Endothelial cell of umbilical vein (primary cell): ENCODE data around the gene ANKRD34B. TPM values are rescaled to one million over a fixed set of nuclear protein-coding genes. Genes with fewer than 3 reads are reported as not detected.

Source experiments
- BruUV-seq: library from RNA; stranded (reverse); fragments of 400-500 nt; replicated peaks from 2 replicates; lab custom pipeline; 2021; lab: Mats Ljungman, UMichigan
- CTCF ChIA-PET: fragments of 300-600, 350-600 bp; sonication (Branson Sonifier 250); formaldehyde crosslinking; loops from one replicate; lab custom pipeline; 2021; ENCODE audit warnings: antibody characterized with exemption, inconsistent platforms; lab: Charles Lee
- POLR2A ChIA-PET: fragments of 300-600, 350-600 bp; sonication (Branson Sonifier 250); formaldehyde crosslinking; loops from one replicate; lab custom pipeline; 2021; ENCODE audit warnings: antibody characterized with exemption, inconsistent platforms; lab: Charles Lee
- DNase-seq: peaks from one replicate; pipeline ENCODE4 v3.0.0-alpha.2; 2011; ENCODE audit warnings: low read depth, low spot score
- FAIRE-seq: peaks from 2 replicates; lab custom pipeline; 2011; peaks lifted over from hg19 to GRCh38; lab: Jason Lieb, UNC
- H2AFZ ChIP-seq: 2 replicates; pipeline ENCODE4 v1.6.0; 2012; ENCODE audit warnings: low read depth, low read length, control low read depth, inconsistent platforms
- H3K27ac ChIP-seq: 2 replicates; pipeline ENCODE4 v1.5.1; 2011; ENCODE audit warnings: low read depth, mild to moderate bottlenecking, control low read depth, low read length, moderate library complexity; ENCODE audit not compliant: insufficient read depth
- H3K27me3 ChIP-seq, 2 experiments: 2 replicates each; pipeline versions ENCODE4 v1.6.0 to v1.6.1; 2011; ENCODE audit warnings: low read length in 2 of 2, mixed read lengths in 1 of 2; ENCODE audit not compliant: control insufficient read depth in 2 of 2, insufficient read depth in 2 of 2
- H3K36me3 ChIP-seq, 2 experiments: 2 replicates in 1 of 2; 3 replicates in 1 of 2; pipeline ENCODE4 v1.5.1; 2011; ENCODE audit warnings: low read length in 2 of 2, mild to moderate bottlenecking in 1 of 2, moderate library complexity in 1 of 2; ENCODE audit not compliant: control insufficient read depth in 2 of 2, insufficient read depth in 2 of 2; ENCODE audit errors: extremely low read depth in 1 of 2
- H3K4me1 ChIP-seq: 3 replicates; pipeline ENCODE4 v1.5.1; 2011; ENCODE audit warnings: mild to moderate bottlenecking, low read length; ENCODE audit not compliant: control insufficient read depth, insufficient read depth; ENCODE audit errors: extremely low read depth
- H3K4me2 ChIP-seq: 2 replicates; pipeline ENCODE4 v1.6.1; 2011; ENCODE audit warnings: low read length, control low read depth, mixed read lengths; ENCODE audit not compliant: insufficient read depth
- H3K4me3 ChIP-seq, 3 experiments: fragments of 200-600 bp in 1 of 3; sonication (generic), shearing (Covaris generic) in 1 of 3; replicated peaks in 1 of 3; 2 replicates each; pipeline ENCODE4 v1.5.1; 2011 to 2016; ENCODE audit warnings: control low read depth in 3 of 3, low read length in 3 of 3, mild to moderate bottlenecking in 2 of 3, inconsistent platforms in 1 of 3, low read depth in 1 of 3, moderate library complexity in 1 of 3; ENCODE audit not compliant: insufficient read depth in 1 of 3
- H3K79me2 ChIP-seq: 2 replicates; pipeline ENCODE4 v1.6.0; 2012; ENCODE audit warnings: low read length, inconsistent platforms; ENCODE audit not compliant: control insufficient read depth, insufficient read depth
- H3K9ac ChIP-seq: replicated peaks from 2 replicates; pipeline ENCODE3; 2011; ENCODE audit warnings: low read length, control low read depth; ENCODE audit not compliant: insufficient read depth; ENCODE audit errors: extremely low read depth
- H3K9me1 ChIP-seq: replicated peaks from 3 replicates; pipeline ENCODE4 v1.6.0; 2011; ENCODE audit warnings: mild to moderate bottlenecking, low read length; ENCODE audit not compliant: control insufficient read depth, insufficient read depth; ENCODE audit errors: extremely low read depth
- H3K9me3 ChIP-seq: replicated peaks from 2 replicates; pipeline ENCODE4 v1.5.1; 2012; ENCODE audit warnings: low read length, inconsistent platforms; ENCODE audit not compliant: control insufficient read depth, insufficient read depth
- H4K20me1 ChIP-seq: replicated peaks from 2 replicates; pipeline ENCODE3; 2011; ENCODE audit warnings: mild to moderate bottlenecking, low read length; ENCODE audit not compliant: control insufficient read depth, insufficient read depth; ENCODE audit errors: extremely low read depth
- EZH2 ChIP-seq: IDR thresholded peaks from 2 replicates; pipeline ENCODE4 v1.6.1; 2012; ENCODE audit warnings: borderline replicate concordance, low read depth, mild to moderate bottlenecking, moderate library complexity, low read length, inconsistent platforms; ENCODE audit not compliant: severe bottlenecking
- FOS ChIP-seq: IDR thresholded peaks from 2 replicates; pipeline ENCODE4 v1.6.1; 2011; ENCODE audit warnings: mild to moderate bottlenecking, low read length, moderate library complexity, borderline replicate concordance; ENCODE audit not compliant: insufficient read depth
- GATA2 ChIP-seq: IDR thresholded peaks from 2 replicates; pipeline ENCODE4 v1.7.0; 2011; ENCODE audit warnings: low read depth, mild to moderate bottlenecking, moderate library complexity, mixed read lengths, low read length; ENCODE audit not compliant: insufficient read length, insufficient read depth
- JUN ChIP-seq: IDR thresholded peaks from 2 replicates; pipeline ENCODE4 v1.6.1; 2011; ENCODE audit warnings: borderline replicate concordance, low read depth; ENCODE audit not compliant: insufficient read length, insufficient read depth
- MYC ChIP-seq: IDR thresholded peaks from one replicate; pipeline ENCODE4 v1.6.1; 2011; ENCODE audit warnings: mild to moderate bottlenecking, low read depth, low read length
- POLR2A ChIP-seq: IDR thresholded peaks from 2 replicates; pipeline ENCODE4 v1.6.1; 2012; ENCODE audit warnings: low read depth, mild to moderate bottlenecking, control low read depth, low read length
- POLR2AphosphoS5 ChIP-seq: IDR thresholded peaks from 2 replicates; pipeline ENCODE4 v1.6.1; 2012; ENCODE audit warnings: low read depth, mild to moderate bottlenecking, control low read depth, low read length, moderate library complexity; ENCODE audit not compliant: insufficient read depth
- dilution Hi-C: fragments of 300-500 bp; cut with MboI; formaldehyde crosslinking; loops from one replicate; pipeline ENCODE4 v1.15.0; 2019; ENCODE audit warnings: low sequenced_read_pairs; ENCODE audit not compliant: extremely low pct_ligation_motif_present
- intact Hi-C: fragments of 100-400 bp; cut with micrococcal nuclease; formaldehyde crosslinking; loops from one replicate; pipeline ENCODE4 v1.10.0; 2022
- polyA plus RNA-seq, 4 experiments: library from polyadenylated mRNA; depleted of rRNA in 3 of 4; stranded (reverse) in 3 of 4; unstranded in 1 of 4; fragments of >200 nt; gene quantifications; 2 replicates each; pipeline versions ENCODE4 v1.2.1 to v1.2.3, GENCODE V29; 2011 to 2012; ENCODE audit warnings: missing spikeins in 1 of 4
- total RNA-seq: library from RNA; stranded (reverse); gene quantifications from 2 replicates; pipeline ENCODE4 v1.2.3, GENCODE V29; 2021
- TF ChIP-seq, protein P1 (sequence below), 2 donors: IDR thresholded peaks; 1 replicate in 1 of 2; 2 replicates in 1 of 2; pipeline ENCODE4 v1.5.1; 2011; ENCODE audit warnings: low read length in 2 of 2, mild to moderate bottlenecking in 2 of 2, moderate library complexity in 2 of 2, control low read depth in 1 of 2, inconsistent platforms in 1 of 2, low read depth in 1 of 2; ENCODE audit not compliant: insufficient read depth in 1 of 2; ENCODE audit errors: extremely low read depth in 1 of 2
- TF ChIP-seq, protein P2 (sequence below): IDR thresholded peaks from 2 replicates; pipeline ENCODE4 v1.6.1; 2011; ENCODE audit not compliant: insufficient read depth, insufficient read length

The ANKRD34B gene
- total and polyA plus RNA-seq, 2 donors (not counting 3 experiments of a cell fraction or from before 2014, with no cell fraction given) = not detected

DNA sequence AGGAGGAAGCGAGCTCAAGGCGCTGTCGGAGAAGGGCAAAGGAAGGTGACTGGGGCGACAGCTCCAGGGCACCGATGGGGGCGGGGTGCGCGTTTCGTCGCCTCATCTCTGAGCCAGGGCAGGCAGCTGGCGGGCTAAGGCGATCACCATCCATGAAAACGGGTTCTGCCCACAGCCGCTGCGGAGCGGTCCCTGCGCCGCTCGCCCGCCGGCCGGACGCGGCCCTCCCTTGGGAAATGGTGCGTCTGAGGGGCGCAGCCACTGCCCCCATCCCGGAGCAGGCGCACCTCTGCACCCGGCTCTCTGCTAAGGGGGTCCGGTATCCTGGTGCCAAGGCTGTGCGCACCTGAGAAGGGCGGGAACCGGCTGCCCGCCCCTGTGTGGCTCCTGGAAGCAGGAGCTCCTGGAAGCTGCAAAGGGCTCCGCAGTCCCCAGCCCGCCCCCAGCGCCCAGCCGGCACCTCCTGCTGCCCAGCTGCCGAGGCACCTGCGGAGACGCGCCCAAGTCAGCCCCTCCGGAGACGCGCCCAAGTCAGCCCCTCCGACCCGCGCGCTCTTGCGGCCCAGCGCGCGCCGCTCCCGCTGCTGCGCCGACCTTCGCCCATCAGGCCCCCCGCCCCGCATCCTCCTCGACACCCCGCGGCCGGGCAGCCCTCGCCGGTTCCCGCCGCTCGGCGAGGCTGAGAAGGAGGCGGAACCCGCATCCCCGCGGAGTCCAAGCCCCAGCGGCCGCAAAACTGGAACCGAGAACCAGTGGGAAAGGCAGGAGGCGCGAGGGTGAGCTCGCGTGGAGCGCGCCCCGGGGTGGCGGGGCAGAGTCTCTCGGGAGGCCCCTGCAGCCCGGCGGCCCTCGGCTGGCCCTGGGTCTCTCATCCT, 757 bp downstream of the ANKRD34B start:
- dilution Hi-C loops = no loop called here
- Histone ChIP-seq H3K79me2 (no peaks in the 10 kb centered on the region), H3K4me3 (no peak overlapping the region), H3K27ac (no peak overlapping the region), H3K9me3 (no peaks in the 10 kb centered on the region), H3K36me3 (no peaks in the 10 kb centered on the region), H2AFZ (peak overlapping the region; percentile 34), H3K27me3 (peaks cover 28 to 44% of the 10 kb centered on the region in 2 experiments), H3K4me2 (no peak overlapping the region), H3K9me1 (no peaks in the 10 kb centered on the region), H4K20me1 (no peaks in the 10 kb centered on the region), H3K9ac (no peak overlapping the region), H3K4me1 (no peaks in the 10 kb centered on the region)
- DNase-seq = no peak
- no peak for FAIRE-seq
- ChIA-PET POLR2A (interaction anchor here (0.6 to 0.7 kb wide), 2 partner anchors 47 to 158 kb away, joined by 4 to 7 read pairs; no protein-coding TSS in a partner anchor), CTCF (no interaction called here)
- intact Hi-C loops = no loop called here
- no TSS peak for BruUV-seq
- TF ChIP-seq EZH2 (peak; percentile 79), FOS (no peak)

DNA sequence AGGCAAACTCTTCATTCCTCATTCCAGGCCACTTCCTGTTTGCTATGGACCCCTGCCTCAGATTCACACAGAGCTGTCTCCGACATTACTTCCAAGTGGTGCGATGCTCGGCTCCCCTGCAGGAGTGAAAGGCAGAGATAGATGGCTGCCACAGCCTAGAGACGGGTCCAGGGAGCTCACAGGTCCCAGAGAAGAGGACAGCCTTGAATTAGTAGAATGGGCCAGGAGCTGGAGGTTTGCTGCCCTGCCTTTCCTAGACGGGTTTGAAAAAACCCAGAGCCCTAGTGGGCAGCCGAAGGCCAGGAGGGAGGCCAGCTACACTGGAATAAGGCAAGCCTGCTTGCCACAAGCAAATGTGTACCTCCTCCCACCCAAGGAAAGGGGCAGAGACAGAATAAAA, 1.8 kb downstream of the ANKRD34B start:
- no peak for FAIRE-seq
- no TSS peak for BruUV-seq

More for the DNA sequence above, 1.8 kb downstream of the ANKRD34B start:
- Histone ChIP-seq H3K9ac (no peak overlapping the region), H3K36me3 (no peaks in the 10 kb centered on the region), H3K4me3 (no peak overlapping the region), H3K27me3 (peaks cover 28 to 46% of the 10 kb centered on the region in 2 experiments), H2AFZ (no peak overlapping the region), H3K4me1 (no peaks in the 10 kb centered on the region), H3K27ac (no peak overlapping the region), H4K20me1 (no peaks in the 10 kb centered on the region), H3K79me2 (no peaks in the 10 kb centered on the region), H3K9me1 (no peaks in the 10 kb centered on the region), H3K4me2 (no peak overlapping the region), H3K9me3 (no peaks in the 10 kb centered on the region)
- intact Hi-C loops = no loop called here
- no peak for DNase-seq
- ChIA-PET POLR2A (no interaction called here), CTCF (no interaction called here)
- TF ChIP-seq, protein P1, sequence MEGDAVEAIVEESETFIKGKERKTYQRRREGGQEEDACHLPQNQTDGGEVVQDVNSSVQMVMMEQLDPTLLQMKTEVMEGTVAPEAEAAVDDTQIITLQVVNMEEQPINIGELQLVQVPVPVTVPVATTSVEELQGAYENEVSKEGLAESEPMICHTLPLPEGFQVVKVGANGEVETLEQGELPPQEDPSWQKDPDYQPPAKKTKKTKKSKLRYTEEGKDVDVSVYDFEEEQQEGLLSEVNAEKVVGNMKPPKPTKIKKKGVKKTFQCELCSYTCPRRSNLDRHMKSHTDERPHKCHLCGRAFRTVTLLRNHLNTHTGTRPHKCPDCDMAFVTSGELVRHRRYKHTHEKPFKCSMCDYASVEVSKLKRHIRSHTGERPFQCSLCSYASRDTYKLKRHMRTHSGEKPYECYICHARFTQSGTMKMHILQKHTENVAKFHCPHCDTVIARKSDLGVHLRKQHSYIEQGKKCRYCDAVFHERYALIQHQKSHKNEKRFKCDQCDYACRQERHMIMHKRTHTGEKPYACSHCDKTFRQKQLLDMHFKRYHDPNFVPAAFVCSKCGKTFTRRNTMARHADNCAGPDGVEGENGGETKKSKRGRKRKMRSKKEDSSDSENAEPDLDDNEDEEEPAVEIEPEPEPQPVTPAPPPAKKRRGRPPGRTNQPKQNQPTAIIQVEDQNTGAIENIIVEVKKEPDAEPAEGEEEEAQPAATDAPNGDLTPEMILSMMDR (IDR thresholded peaks at IDR 0.05; ENCODE audit: extremely low read depth in 1 of 2, insufficient read depth in 1 of 2, low read depth in 1 of 2, low read length in 2 of 2) = no peak
- no peak for TF ChIP-seq GATA2
- TF ChIP-seq, protein P2, sequence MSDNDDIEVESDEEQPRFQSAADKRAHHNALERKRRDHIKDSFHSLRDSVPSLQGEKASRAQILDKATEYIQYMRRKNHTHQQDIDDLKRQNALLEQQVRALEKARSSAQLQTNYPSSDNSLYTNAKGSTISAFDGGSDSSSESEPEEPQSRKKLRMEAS = no peak
- no peak for TF ChIP-seq MYC
- no peak for TF ChIP-seq EZH2
- no peak for TF ChIP-seq POLR2AphosphoS5
- no peak for TF ChIP-seq JUN
- TF ChIP-seq FOS = no peak
- TF ChIP-seq POLR2A = no peak
- dilution Hi-C loops = no loop called here
